H9 (cell line): ENCODE measurements around the gene PDZK1IP1. TPM values are rescaled to one million over a fixed set of nuclear protein-coding genes. Genes with fewer than 3 reads are reported as not detected.

Source experiments
- DNase-seq: peaks from one replicate; pipeline ENCODE4 v3.0.0-alpha.2; 2017
- H2AFZ ChIP-seq: one replicate; pipeline ENCODE4 v1.6.1; 2013; ENCODE audit warnings: mild to moderate bottlenecking, low read length, control low read depth, moderate library complexity
- H2AK5ac ChIP-seq: 2 replicates; pipeline ENCODE4 v1.6.1; 2013; ENCODE audit warnings: low read length, control low read depth, mixed read lengths; ENCODE audit not compliant: insufficient read length
- H2BK120ac ChIP-seq: one replicate; pipeline ENCODE4 v1.6.1; 2013; ENCODE audit warnings: low read depth, mild to moderate bottlenecking, low read length, control low read depth, inconsistent platforms; ENCODE audit not compliant: poor library complexity, severe bottlenecking
- H2BK12ac ChIP-seq: 2 replicates; pipeline ENCODE4 v1.6.1; 2013; ENCODE audit warnings: low read length, control low read depth, mixed read lengths, low read depth; ENCODE audit not compliant: insufficient read length
- H2BK15ac ChIP-seq: 2 replicates; pipeline ENCODE4 v1.6.1; 2013; ENCODE audit warnings: low read depth, low read length, control low read depth
- H2BK20ac ChIP-seq: one replicate; pipeline ENCODE4 v1.6.1; 2013; ENCODE audit warnings: low read depth, mild to moderate bottlenecking, low read length, control low read depth, inconsistent platforms; ENCODE audit not compliant: poor library complexity, severe bottlenecking
- H2BK5ac ChIP-seq: 2 replicates; pipeline ENCODE4 v1.6.1; 2013; ENCODE audit warnings: low read length, control low read depth, mixed read lengths; ENCODE audit not compliant: insufficient read length
- H3K14ac ChIP-seq: 2 replicates; pipeline ENCODE4 v1.6.1; 2013; ENCODE audit warnings: low read length, control low read depth; ENCODE audit not compliant: insufficient read depth
- H3K18ac ChIP-seq: 2 replicates; pipeline ENCODE4 v1.6.1; 2013; ENCODE audit warnings: low read depth, mild to moderate bottlenecking, mixed read lengths, low read length, control low read depth; ENCODE audit not compliant: insufficient read length
- H3K23ac ChIP-seq: 2 replicates; pipeline ENCODE4 v1.6.1; 2013; ENCODE audit warnings: low read length, control low read depth, mixed read lengths, low read depth; ENCODE audit not compliant: insufficient read length
- H3K23me2 ChIP-seq: 2 replicates; pipeline ENCODE4 v1.6.1; 2013; ENCODE audit warnings: low read depth, mild to moderate bottlenecking, mixed read lengths, low read length, control low read depth; ENCODE audit not compliant: insufficient read length, poor library complexity, severe bottlenecking
- H3K27ac ChIP-seq: 2 replicates; pipeline ENCODE4 v1.5.1; 2013; ENCODE audit warnings: low read length, control low read depth, mixed read lengths, low read depth; ENCODE audit not compliant: insufficient read length
- H3K27me3 ChIP-seq: 2 replicates; pipeline ENCODE4 v1.6.1; 2013; ENCODE audit warnings: low read length, control low read depth, inconsistent platforms; ENCODE audit not compliant: insufficient read depth
- H3K4ac ChIP-seq: 2 replicates; pipeline ENCODE4 v1.6.1; 2013; ENCODE audit warnings: low read depth, mild to moderate bottlenecking, control low read depth, inconsistent platforms, low read length, moderate library complexity
- H3K4me1 ChIP-seq: 2 replicates; pipeline ENCODE4 v1.6.1; 2013; ENCODE audit warnings: low read length, control low read depth, inconsistent platforms; ENCODE audit not compliant: insufficient read depth
- H3K4me2 ChIP-seq: 2 replicates; pipeline ENCODE4 v1.6.1; 2013; ENCODE audit warnings: low read length, control low read depth, mixed read lengths; ENCODE audit not compliant: insufficient read length, insufficient read depth
- H3K56ac ChIP-seq: 2 replicates; pipeline ENCODE4 v1.6.1; 2013; ENCODE audit warnings: low read depth, mild to moderate bottlenecking, mixed read lengths, low read length, control low read depth; ENCODE audit not compliant: insufficient read length
- H3K79me1 ChIP-seq: 2 replicates; pipeline ENCODE4 v1.6.1; 2013; ENCODE audit warnings: low read depth, mild to moderate bottlenecking, moderate library complexity, low read length, control low read depth, inconsistent platforms; ENCODE audit not compliant: insufficient read depth, poor library complexity, severe bottlenecking
- H3K79me2 ChIP-seq: 2 replicates; pipeline ENCODE4 v1.6.1; 2013; ENCODE audit warnings: low read length, control low read depth, inconsistent platforms; ENCODE audit not compliant: insufficient read depth
- H3K9ac ChIP-seq: 2 replicates; pipeline ENCODE4 v1.6.1; 2013; ENCODE audit warnings: low read length, control low read depth, mixed read lengths; ENCODE audit not compliant: insufficient read length; ENCODE audit errors: extremely low read depth
- H3K9me3 ChIP-seq: one replicate; pipeline ENCODE4 v1.6.1; 2013; ENCODE audit warnings: low read depth, low read length, inconsistent platforms; ENCODE audit not compliant: control insufficient read depth
- H3T11ph ChIP-seq: one replicate; pipeline ENCODE4 v1.6.1; 2013; ENCODE audit warnings: mild to moderate bottlenecking, low read length, control low read depth, inconsistent platforms
- H4K20me1 ChIP-seq: one replicate; pipeline ENCODE4 v1.6.1; 2013; ENCODE audit not compliant: control insufficient read depth, insufficient read length, insufficient read depth
- H4K5ac ChIP-seq: 2 replicates; pipeline ENCODE4 v1.6.1; 2013; ENCODE audit warnings: low read depth, mild to moderate bottlenecking, mixed read lengths, low read length, control low read depth; ENCODE audit not compliant: insufficient read length
- H4K8ac ChIP-seq: replicated peaks from 2 replicates; pipeline ENCODE4 v1.6.1; 2013; ENCODE audit warnings: low read length, control low read depth, mixed read lengths, low read depth; ENCODE audit not compliant: insufficient read length
- H4K91ac ChIP-seq: 2 replicates; pipeline ENCODE4 v1.6.1; 2013; ENCODE audit warnings: low read depth, mild to moderate bottlenecking, moderate library complexity, mixed read lengths, low read length, control low read depth; ENCODE audit not compliant: insufficient read length
- H3K27ac Mint-ChIP-seq, 3 experiments: 2 replicates in 2 of 3; 3 replicates in 1 of 3; pipeline ENCODE4 v1.8.0; 2020 to 2021; ENCODE audit warnings: mixed read lengths in 3 of 3, mild to moderate bottlenecking in 1 of 3, moderate library complexity in 1 of 3
- H3K27me3 Mint-ChIP-seq: 2 replicates; pipeline ENCODE4 v1.8.0; 2021; ENCODE audit warnings: low read depth, mild to moderate bottlenecking, moderate library complexity, mixed read lengths
- H3K36me3 Mint-ChIP-seq, 3 experiments: 2 replicates in 2 of 3; 3 replicates in 1 of 3; pipeline ENCODE4 v1.8.0; 2020 to 2021; ENCODE audit warnings: low read depth in 3 of 3, mixed read lengths in 3 of 3; ENCODE audit not compliant: insufficient read depth in 1 of 3
- H3K4me1 Mint-ChIP-seq, 2 experiments: 2 replicates each; pipeline ENCODE4 v1.8.0; 2020; ENCODE audit warnings: mixed read lengths in 2 of 2
- H3K4me3 Mint-ChIP-seq, 2 experiments: 2 replicates in 1 of 2; 3 replicates in 1 of 2; pipeline ENCODE4 v1.8.0; 2020 to 2021; ENCODE audit warnings: mild to moderate bottlenecking in 2 of 2, mixed read lengths in 2 of 2, moderate library complexity in 1 of 2
- H3K9me3 Mint-ChIP-seq, 2 experiments: 2 replicates in 1 of 2; 3 replicates in 1 of 2; pipeline ENCODE4 v1.8.0; 2020; ENCODE audit warnings: mild to moderate bottlenecking in 2 of 2, mixed read lengths in 2 of 2, moderate library complexity in 1 of 2
- CTCF ChIP-seq: fragments of 200-600 bp; sonication (generic); conservative IDR thresholded peaks from 3 replicates; pipeline ENCODE4 v1.8.0; 2021; ENCODE audit warnings: antibody characterized with exemption, mild to moderate bottlenecking
- WGBS: extraction: QIAGEN DNeasy Blood & Tissue Kit; methylation state at CpG from one replicate; pipeline ENCODE4 v1.1.7; 2013; ENCODE audit warnings: missing lambda C conversion rate, low lambda C conversion rate, mixed read lengths; ENCODE audit not compliant: insufficient read length; ENCODE audit errors: extremely low coverage; 5-methylcytosine and 5-hydroxymethylcytosine counted together
- long read RNA-seq: library from polyadenylated mRNA; unstranded; transcript quantifications from one replicate; pipeline ENCODE4 v2.0.0, GENCODE V29; 2020
- total RNA-seq: library from RNA; stranded (reverse); gene quantifications from 2 replicates; pipeline ENCODE4 v1.2.1, GENCODE V29; 2021

PDZK1IP1 gene
- not detected in 2 replicates for total RNA-seq
- long read RNA-seq: 0 reads

GRCh38 chr1:47189844-47190508 is at the start of gene PDZK1IP1:
PDZK1IP1 (minus strand) TSS chr1:47190036; CDS start chr1:47189932, 104 bp downstream.
- no peak within 1 kb of the TSS for H3T11ph ChIP-seq
- H4K91ac ChIP-seq: no peak within 1 kb of the TSS
- no peak for TF ChIP-seq CTCF
- H3K56ac ChIP-seq: no peak within 1 kb of the TSS
- H3K27ac Mint-ChIP-seq: peak within 1 kb of the TSS in 1 of 3 experiments; percentile 48; a peak in 1 of 7 replicates
- no peak within 1 kb of the TSS for H4K5ac ChIP-seq
- no peaks in the 10 kb centered on the region for H3K79me1 ChIP-seq
- WGBS: no CpG with 5 or more reads among the region's 16 CpGs
- H3K9ac ChIP-seq: no peak within 1 kb of the TSS
- H4K8ac ChIP-seq: no peak within 1 kb of the TSS
- no peaks in the 10 kb centered on the region for H3K9me3 ChIP-seq
- no peak within 1 kb of the TSS for H2BK12ac ChIP-seq
- no peaks in the 10 kb centered on the region for H4K20me1 ChIP-seq
- peaks cover 7% of the 10 kb centered on the region; the same call in 1 of the 2 replicates for H3K27me3 ChIP-seq
- no peak within 1 kb of the TSS for H2BK120ac ChIP-seq
- peaks cover 0 to under 1% of the 10 kb centered on the region in 2 experiments; a peak in 1 of 5 replicates for H3K9me3 Mint-ChIP-seq
- peak; percentile 47 for DNase-seq
- no peak within 1 kb of the TSS for H2AK5ac ChIP-seq
- no peaks in the 10 kb centered on the region for H3K79me2 ChIP-seq
- H2BK5ac ChIP-seq: no peak within 1 kb of the TSS
- H3K4me1 ChIP-seq: peaks cover 7% of the 10 kb centered on the region
- no peak within 1 kb of the TSS for H3K4me2 ChIP-seq
- no peak within 1 kb of the TSS for H3K27ac ChIP-seq
- H3K36me3 Mint-ChIP-seq: no peaks in the 10 kb centered on the region
- no peak within 1 kb of the TSS for H3K4ac ChIP-seq
- no peak within 1 kb of the TSS for H3K18ac ChIP-seq
- H3K23me2 ChIP-seq: no peaks in the 10 kb centered on the region
- no peak within 1 kb of the TSS; a peak in 1 of 5 replicates for H3K4me3 Mint-ChIP-seq
- H2BK20ac ChIP-seq: no peak within 1 kb of the TSS
- H3K4me1 Mint-ChIP-seq: peaks cover 31 to 40% of the 10 kb centered on the region in 2 experiments
- H3K14ac ChIP-seq: no peak within 1 kb of the TSS
- H2AFZ ChIP-seq: no peak within 1 kb of the TSS
- H3K27me3 Mint-ChIP-seq: peaks cover 59% of the 10 kb centered on the region
- no peak within 1 kb of the TSS for H2BK15ac ChIP-seq
- no peak within 1 kb of the TSS for H3K23ac ChIP-seq
